ENCODE data around the gene AKNAD1.
A peak's percentile ranks its signal among the peaks of the same experiment; 100 is the strongest.
"Not testable (repeated sequence)": the region's sequence is repeated elsewhere in the genome, so short reads cannot be mapped to it uniquely, and the experiment has no call there.

Gene AKNAD1

DNA sequence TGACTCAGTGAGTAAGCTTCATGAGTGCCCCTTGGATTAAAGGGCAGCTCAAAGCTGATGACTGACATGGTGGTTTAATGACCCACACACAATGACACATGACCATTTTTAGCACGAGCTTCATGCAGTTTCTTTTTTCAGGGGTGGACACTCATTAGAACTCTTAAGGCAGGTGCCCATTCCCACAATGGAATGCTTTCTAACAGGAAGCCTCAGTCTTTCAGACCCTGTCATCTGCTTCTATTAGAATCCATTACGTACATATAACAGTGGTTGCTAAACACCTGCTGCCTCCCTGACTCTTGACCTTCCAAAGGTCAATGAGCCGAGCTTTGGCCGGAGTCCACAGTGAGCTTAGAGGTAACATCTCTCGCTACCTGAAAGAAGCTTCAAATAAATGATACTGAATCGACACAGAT, 27.4 kb downstream of the AKNAD1 start:
- DNase-seq (ENCODE audit: low spot score), result no peak

- DNase-seq (ENCODE audit: low spot score), result peak; percentile 82
Measured at GRCh38 chr1:108828074-108828961, 28.6 kb downstream of the AKNAD1 start.

GRCh38 chr1:108826081-108826635, 30.7 kb downstream of the AKNAD1 start:
- no peak for DNase-seq (ENCODE audit: low spot score)

- no peak for DNase-seq (ENCODE audit: low spot score)
Measured at GRCh38 chr1:108824051-108824450, 32.8 kb downstream of the AKNAD1 start.

GRCh38 chr1:108823632-108824031, 33.3 kb downstream of the AKNAD1 start:
- DNase-seq (ENCODE audit: low spot score), result no peak

DNA sequence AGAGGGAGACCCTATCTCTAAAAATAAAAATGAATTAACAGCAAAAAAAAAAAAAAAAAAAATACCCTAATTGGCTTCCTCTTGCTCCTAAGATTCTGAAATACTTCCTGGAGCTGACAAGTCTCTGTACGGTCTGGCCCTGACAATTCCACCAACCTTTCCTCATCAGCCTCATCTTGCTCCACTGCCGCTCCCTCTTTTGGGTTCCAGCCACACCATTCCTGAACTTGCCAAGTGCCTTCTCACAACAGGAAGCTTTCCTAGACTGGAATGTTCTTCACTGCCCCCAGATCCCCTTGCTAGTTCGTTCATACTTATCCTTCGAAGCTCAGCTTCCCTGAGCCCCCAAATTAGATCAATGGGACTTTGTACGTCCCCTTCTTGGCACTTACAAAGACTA, 37.0 kb downstream of the AKNAD1 start:
- no peak for DNase-seq (ENCODE audit: low spot score)

- no peak for DNase-seq (ENCODE audit: low spot score)
Measured at GRCh38 chr1:108817811-108818210, 39.1 kb downstream of the AKNAD1 start.

DNA sequence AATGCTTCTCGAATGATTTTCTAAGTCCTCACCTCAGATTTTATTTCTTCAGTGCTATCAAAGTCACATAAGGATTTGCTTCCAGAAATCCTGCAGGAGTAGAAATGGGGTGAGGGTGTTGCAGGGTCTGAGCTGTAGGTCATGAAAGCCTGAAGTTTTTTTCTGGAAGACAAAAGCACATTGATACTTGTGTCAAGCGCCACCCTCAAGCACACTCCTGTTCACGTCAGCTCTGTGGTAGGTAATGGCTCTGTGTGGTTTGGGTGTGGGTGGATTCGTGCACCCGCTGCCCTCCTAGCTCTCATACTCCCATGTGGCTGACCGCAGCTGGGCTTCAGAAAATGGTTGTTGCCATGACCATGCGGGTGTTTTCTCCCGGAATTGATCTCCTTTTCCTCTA, 39.9 kb downstream of the AKNAD1 start:
- no peak for DNase-seq (ENCODE audit: low spot score)

DNA sequence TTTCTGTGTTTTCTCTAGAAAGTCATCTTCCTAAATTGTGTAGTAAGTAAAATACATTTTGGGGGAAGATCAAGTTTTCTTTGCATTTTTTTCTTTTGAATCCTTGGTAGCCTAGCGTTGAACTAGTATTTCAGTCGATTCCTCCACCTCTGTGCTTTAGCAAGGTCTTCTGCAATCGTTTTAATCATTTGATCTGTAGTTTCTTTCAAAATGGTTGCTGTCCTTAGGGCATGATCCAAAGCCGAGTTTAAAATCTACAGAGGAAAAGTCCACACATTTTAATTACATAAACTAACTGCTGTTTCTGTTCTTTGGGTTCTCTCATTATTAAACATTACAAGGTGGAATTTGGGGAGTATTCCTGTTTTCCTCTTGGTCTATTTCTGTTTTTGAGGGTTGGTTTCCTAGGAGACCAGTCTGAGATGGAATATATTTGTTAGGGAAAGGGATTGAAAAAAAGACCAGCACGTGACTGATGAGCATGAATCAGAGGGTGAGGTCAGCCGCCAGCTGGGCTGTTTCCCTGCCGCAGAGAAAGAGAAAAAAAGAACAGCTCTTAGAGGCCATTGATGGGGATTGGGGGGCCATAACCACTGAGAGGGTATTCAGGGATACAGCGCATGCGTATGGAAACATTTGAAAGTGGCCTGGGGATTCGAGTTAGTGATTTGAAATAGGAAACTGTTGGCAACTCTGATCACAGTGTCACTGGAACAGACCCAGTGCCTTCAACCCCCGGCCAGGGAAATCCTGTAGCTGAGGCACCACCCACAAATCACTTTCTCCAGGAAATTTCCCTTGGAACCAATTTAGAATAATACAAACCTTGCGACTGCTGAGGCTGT, 40.6 kb downstream of the AKNAD1 start:
- DNase-seq (ENCODE audit: low spot score), result no peak

- no peak for DNase-seq (ENCODE audit: low spot score)
Measured at GRCh38 chr1:108815566-108815965, 41.3 kb downstream of the AKNAD1 start.

GRCh38 chr1:108814343-108815125, 42.4 kb downstream of the AKNAD1 start:
- DNase-seq (ENCODE audit: low spot score), result no peak

GRCh38 chr1:108813326-108813725, 43.6 kb downstream of the AKNAD1 start:
- no peak for DNase-seq (ENCODE audit: low spot score)

DNA sequence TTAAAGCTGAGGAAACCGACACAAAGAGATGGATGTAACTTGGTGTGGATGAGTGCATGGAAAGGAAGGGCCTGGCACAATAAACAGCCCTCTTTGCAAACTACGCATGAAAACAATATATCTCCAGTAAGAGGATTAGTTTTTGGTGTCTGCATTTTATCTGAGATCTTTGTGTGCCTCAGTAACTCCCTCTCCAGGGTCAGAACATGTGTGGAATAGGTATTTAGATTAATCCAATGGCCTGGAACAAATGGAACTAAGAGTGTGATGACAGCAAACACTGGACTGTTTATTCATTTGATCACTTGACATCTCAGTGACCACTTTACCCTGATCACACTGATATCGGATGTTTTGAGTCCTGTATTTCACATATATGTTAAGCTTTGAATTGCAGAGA, 45.3 kb downstream of the AKNAD1 start:
- no peak for DNase-seq (ENCODE audit: low spot score)

DNA sequence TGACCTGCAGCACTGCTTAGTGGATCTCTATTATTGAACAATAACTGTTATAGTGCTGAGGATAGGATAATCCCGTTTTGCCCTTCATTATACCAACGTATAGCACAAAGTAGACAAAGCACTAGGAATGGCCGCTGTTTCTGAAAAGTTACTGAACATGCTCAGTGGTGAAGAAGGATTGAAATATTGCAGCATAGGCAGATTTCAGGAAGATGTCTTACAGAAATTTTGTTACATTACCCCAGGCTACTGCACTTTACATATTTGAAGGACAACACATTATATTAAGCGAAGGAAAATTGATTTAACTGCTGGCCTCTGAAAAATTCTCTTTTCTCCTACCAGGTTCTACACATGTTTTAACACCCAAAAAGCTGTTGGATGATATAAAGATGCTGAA, 48.5 kb downstream of the AKNAD1 start:
- no peak for DNase-seq (ENCODE audit: low spot score)

- no peak for DNase-seq (ENCODE audit: low spot score)
Measured at GRCh38 chr1:108803548-108803947, 53.3 kb downstream of the AKNAD1 start.

GRCh38 chr1:108801101-108801500, 55.8 kb downstream of the AKNAD1 start:
- DNase-seq (ENCODE audit: low spot score), result no peak

DNA sequence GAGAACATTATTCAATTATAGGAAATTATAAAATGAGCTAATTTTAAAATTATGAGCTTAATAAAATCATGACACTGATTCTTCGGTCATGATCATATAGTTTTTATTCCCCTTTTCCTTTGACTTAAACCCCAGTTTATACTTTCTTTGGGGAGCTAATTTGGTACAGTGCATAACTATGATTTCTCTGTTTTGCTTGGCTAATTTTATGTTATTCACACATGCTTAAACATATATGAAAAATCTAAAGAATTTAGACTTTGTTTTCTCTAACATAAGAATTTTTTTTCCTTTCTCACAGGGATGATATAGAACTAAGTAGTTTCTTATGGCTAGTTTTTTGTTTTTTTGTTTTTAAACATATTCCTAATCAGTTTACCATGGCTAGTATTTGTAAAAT, 57.9 kb downstream of the AKNAD1 start:
- no peak for DNase-seq (ENCODE audit: low spot score)

DNA sequence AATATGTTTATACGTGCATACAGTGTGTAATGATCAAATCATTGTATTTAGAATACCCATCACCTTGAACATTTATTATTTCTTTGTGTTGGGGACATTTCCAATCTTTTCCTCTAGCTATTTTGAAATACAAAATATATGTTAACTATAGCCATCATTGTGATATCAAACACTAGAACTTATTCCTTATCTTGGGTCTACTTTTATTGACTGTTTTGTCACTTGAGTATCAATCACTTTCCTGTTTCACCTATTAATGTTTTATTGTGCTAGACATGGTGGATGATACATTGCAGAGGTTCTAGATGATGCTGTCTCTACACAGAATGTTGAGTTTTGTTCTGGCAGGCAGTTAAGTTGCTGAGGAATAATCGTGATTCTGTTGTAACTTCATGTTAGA, 64.5 kb downstream of the AKNAD1 start:
- no peak for DNase-seq (ENCODE audit: low spot score)

GRCh38 chr1:108791790-108792189, 65.1 kb downstream of the AKNAD1 start:
- DNase-seq (ENCODE audit: low spot score), result no peak

- DNase-seq (ENCODE audit: low spot score), result no peak
Measured at GRCh38 chr1:108785880-108786279, 71.0 kb downstream of the AKNAD1 start.

DNA sequence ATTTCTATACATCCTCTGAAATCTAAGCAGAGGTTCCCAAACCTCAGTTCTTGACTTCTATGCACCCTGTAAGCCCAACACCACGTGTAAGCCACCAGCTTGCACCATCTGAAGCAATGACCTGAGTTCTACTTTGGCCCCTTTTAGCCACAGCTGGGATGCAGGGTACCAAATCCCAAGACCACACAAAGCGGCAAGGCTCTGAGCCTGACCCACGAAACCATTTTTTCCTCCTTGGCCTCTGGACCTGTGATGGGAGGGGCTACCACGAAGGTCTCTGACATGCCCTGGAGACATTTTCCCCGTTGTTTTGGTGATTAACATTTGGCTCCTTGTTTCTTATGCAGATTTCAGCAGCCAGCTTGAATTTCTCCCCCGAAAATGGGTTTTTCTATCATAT, 71.6 kb downstream of the AKNAD1 start:
- DNase-seq (ENCODE audit: low spot score), result no peak

GRCh38 chr1:108781575-108781944, 75.3 kb downstream of the AKNAD1 start:
- DNase-seq (ENCODE audit: low spot score), result not testable (repeated sequence)
